H1 (cell line): ENCODE data around the gene ALK. TPM values are rescaled to one million over a fixed set of nuclear protein-coding genes. Genes with fewer than 3 reads are reported as not detected.

ENCODE experiments used
- CTCF ChIA-PET: fragments of 300-600 bp; sonication (Branson Sonifier 250); formaldehyde crosslinking; loops from one replicate; lab custom pipeline; 2021; ENCODE audit not compliant: partially characterized antibody; lab: Charles Lee
- POLR2A ChIA-PET: fragments of 300-600 bp; sonication (Branson Sonifier 250); formaldehyde crosslinking; loops from one replicate; lab custom pipeline; 2021; ENCODE audit warnings: inconsistent platforms; ENCODE audit not compliant: partially characterized antibody; lab: Charles Lee
- DNase-seq, 2 experiments: peaks; one replicate each; pipeline versions ENCODE4 v3.0.0 to v3.0.0-alpha.2; 2010 to 2022; ENCODE audit warnings: low spot score in 2 of 2, low read depth in 1 of 2, mixed read lengths in 1 of 2
- FAIRE-seq: peaks from 2 replicates; lab custom pipeline; 2011; peaks lifted over from hg19 to GRCh38; lab: Jason Lieb, UNC
- H2AFZ ChIP-seq: 2 replicates; pipeline ENCODE4 v1.8.1; 2012; ENCODE audit warnings: low read length, inconsistent platforms
- H2AK5ac ChIP-seq: 2 replicates; pipeline ENCODE4 v1.6.1; 2013; ENCODE audit warnings: low read depth, low read length
- H2BK120ac ChIP-seq: replicated peaks from 2 replicates; pipeline ENCODE3; 2013; ENCODE audit warnings: low read depth, low read length, inconsistent platforms
- H2BK12ac ChIP-seq: 2 replicates; pipeline ENCODE4 v1.6.1; 2013; ENCODE audit warnings: low read depth, low read length
- H2BK15ac ChIP-seq: 2 replicates; pipeline ENCODE4 v1.6.1; 2013; ENCODE audit warnings: low read length
- H2BK20ac ChIP-seq: 2 replicates; pipeline ENCODE4 v1.6.1; 2013; ENCODE audit warnings: low read length
- H2BK5ac ChIP-seq: 2 replicates; pipeline ENCODE4 v1.6.1; 2013; ENCODE audit warnings: low read depth, low read length
- H3K14ac ChIP-seq: 2 replicates; pipeline ENCODE4 v1.6.1; 2013; ENCODE audit warnings: inconsistent platforms; ENCODE audit not compliant: insufficient read length
- H3K18ac ChIP-seq: 2 replicates; pipeline ENCODE4 v1.6.1; 2013; ENCODE audit warnings: low read length; ENCODE audit errors: extremely low read depth
- H3K23ac ChIP-seq: 2 replicates; pipeline ENCODE4 v1.6.1; 2013; ENCODE audit warnings: inconsistent platforms; ENCODE audit not compliant: insufficient read length
- H3K23me2 ChIP-seq: 2 replicates; pipeline ENCODE4 v1.6.1; 2013; ENCODE audit warnings: low read depth, low read length
- H3K27ac ChIP-seq: 2 replicates; pipeline ENCODE4 v1.6.1; 2011; ENCODE audit warnings: low read depth, low read length, inconsistent platforms
- H3K27me3 ChIP-seq, 4 experiments: replicated peaks in 1 of 4; 1 replicate in 1 of 4; 2 replicates in 3 of 4; pipeline versions ENCODE4 v1.6.1 to v1.8.1; 2011 to 2013; ENCODE audit warnings: low read length in 3 of 4, mild to moderate bottlenecking in 3 of 4, inconsistent platforms in 2 of 4, mixed read lengths in 2 of 4, moderate library complexity in 1 of 4; ENCODE audit not compliant: control insufficient read depth in 3 of 4, insufficient read depth in 3 of 4; ENCODE audit errors: extremely low read depth in 1 of 4
- H3K36me3 ChIP-seq, 4 experiments: 2 replicates each; pipeline versions ENCODE4 v1.6.1 to v1.8.1; 2011 to 2013; ENCODE audit warnings: mild to moderate bottlenecking in 4 of 4, low read length in 3 of 4, moderate library complexity in 2 of 4, control low read depth in 1 of 4, inconsistent platforms in 1 of 4; ENCODE audit not compliant: insufficient read depth in 4 of 4, control insufficient read depth in 2 of 4
- H3K4ac ChIP-seq: replicated peaks from 2 replicates; pipeline ENCODE3; 2013; ENCODE audit warnings: low read length, low read depth, mixed read lengths, inconsistent platforms; ENCODE audit not compliant: insufficient read length
- H3K4me1 ChIP-seq, 4 experiments: replicated peaks in 1 of 4; 1 replicate in 1 of 4; 2 replicates in 3 of 4; pipeline versions ENCODE4 v1.6.1 to v1.8.1; 2011 to 2013; ENCODE audit warnings: low read length in 3 of 4, inconsistent platforms in 2 of 4, mixed read lengths in 1 of 4; ENCODE audit not compliant: insufficient read depth in 4 of 4, control insufficient read depth in 3 of 4
- H3K4me2 ChIP-seq, 2 experiments: 2 replicates each; pipeline versions ENCODE4 v1.6.1 to v1.8.1; 2011 to 2013; ENCODE audit warnings: low read depth in 2 of 2, low read length in 2 of 2, control low read depth in 1 of 2, inconsistent platforms in 1 of 2, mild to moderate bottlenecking in 1 of 2; ENCODE audit not compliant: insufficient read depth in 1 of 2
- H3K4me3 ChIP-seq, 4 experiments: fragments of 200-600, 300-600 bp in 1 of 4; sonication (generic), shearing (Covaris generic), sonication (Bioruptor Twin) in 1 of 4; 2 replicates each; pipeline versions ENCODE4 v1.5.1 to v1.8.1; 2011 to 2016; ENCODE audit warnings: low read length in 4 of 4, low read depth in 3 of 4, control low read depth in 2 of 4, inconsistent platforms in 2 of 4, mild to moderate bottlenecking in 2 of 4, mixed read lengths in 1 of 4, moderate library complexity in 1 of 4; ENCODE audit not compliant: insufficient read depth in 2 of 4; ENCODE audit errors: extremely low read depth in 1 of 4
- H3K56ac ChIP-seq: replicated peaks from 2 replicates; pipeline ENCODE3; 2013; ENCODE audit warnings: low read depth, mild to moderate bottlenecking, mixed read lengths, low read length, inconsistent platforms; ENCODE audit not compliant: insufficient read length
- H3K79me1 ChIP-seq: 2 replicates; pipeline ENCODE4 v1.6.1; 2013; ENCODE audit warnings: low read depth, low read length, control low read depth
- H3K79me2 ChIP-seq, 2 experiments: 2 replicates each; pipeline versions ENCODE4 v1.6.1 to v1.8.1; 2012 to 2013; ENCODE audit warnings: low read length in 2 of 2, mild to moderate bottlenecking in 2 of 2, inconsistent platforms in 1 of 2; ENCODE audit not compliant: insufficient read depth in 2 of 2, control insufficient read depth in 1 of 2
- H3K9ac ChIP-seq, 4 experiments: replicated peaks in 1 of 4; 1 replicate in 1 of 4; 2 replicates in 3 of 4; pipeline versions ENCODE4 v1.6.1 to v1.8.1; 2011 to 2013; ENCODE audit warnings: low read depth in 3 of 4, low read length in 3 of 4, control low read depth in 2 of 4, mild to moderate bottlenecking in 2 of 4, moderate library complexity in 2 of 4, inconsistent platforms in 1 of 4; ENCODE audit errors: extremely low read depth in 1 of 4
- H3K9me3 ChIP-seq, 2 experiments: 2 replicates each; pipeline versions ENCODE4 v1.6.1 to v1.8.1; 2012 to 2013; ENCODE audit warnings: mild to moderate bottlenecking in 2 of 2, moderate library complexity in 2 of 2, control low read depth in 1 of 2, inconsistent platforms in 1 of 2, low read depth in 1 of 2, low read length in 1 of 2, mixed read lengths in 1 of 2; ENCODE audit not compliant: insufficient read depth in 2 of 2
- H4K20me1 ChIP-seq, 2 experiments: replicated peaks in 1 of 2; 2 replicates each; pipeline versions ENCODE3 to v1.8.1; 2011 to 2013; ENCODE audit warnings: inconsistent platforms in 2 of 2, low read length in 2 of 2, mild to moderate bottlenecking in 1 of 2; ENCODE audit not compliant: insufficient read depth in 2 of 2, control insufficient read depth in 1 of 2
- H4K5ac ChIP-seq: 2 replicates; pipeline ENCODE4 v1.6.1; 2013; ENCODE audit warnings: low read length, low read depth, mixed read lengths, inconsistent platforms; ENCODE audit not compliant: insufficient read length
- H4K8ac ChIP-seq: 2 replicates; pipeline ENCODE4 v1.8.0; 2013; ENCODE audit warnings: mild to moderate bottlenecking, moderate library complexity, low read length, inconsistent platforms; ENCODE audit not compliant: insufficient read depth; ENCODE audit errors: extremely low read depth
- H4K91ac ChIP-seq: replicated peaks from 2 replicates; pipeline ENCODE3; 2013; ENCODE audit warnings: low read length, mixed read lengths, inconsistent platforms; ENCODE audit not compliant: insufficient read length
- CHD2 ChIP-seq: IDR thresholded peaks from 2 replicates; pipeline ENCODE4 v1.6.1; 2012; ENCODE audit warnings: low read length, improper control_type of control experiment
- CREB1 ChIP-seq: IDR thresholded peaks from 2 replicates; pipeline ENCODE4 v1.6.1; 2012; ENCODE audit warnings: inconsistent platforms
- WGBS, 2 experiments: shearing (Covaris generic) in 1 of 2; methylation state at CpG; one replicate each; pipeline versions ENCODE4 v1.1.6 to v1.1.7; 2013 to 2015; ENCODE audit warnings: low lambda C conversion rate in 2 of 2, mixed read lengths in 2 of 2, inconsistent platforms in 1 of 2, low coverage in 1 of 2, missing lambda C conversion rate in 1 of 2; ENCODE audit not compliant: insufficient replicate concordance in 2 of 2, insufficient coverage in 1 of 2, insufficient read length in 1 of 2; ENCODE audit errors: extremely low coverage in 1 of 2, missing lambda C conversion rate in 1 of 2; 5-methylcytosine and 5-hydroxymethylcytosine counted together
- polyA plus RNA-seq, 7 experiments: library from polyadenylated mRNA; depleted of rRNA in 3 of 7; stranded (reverse) in 5 of 7; unstranded in 2 of 7; fragments of >200 nt in 5 of 7; fragments of 200-250 nt in 2 of 7; gene quantifications; 1 replicate in 5 of 7; 2 replicates in 1 of 7; 4 replicates in 1 of 7; pipeline versions ENCODE4 v1.2.1 to v1.2.3, GENCODE V29; 2011 to 2013; ENCODE audit warnings: missing spikeins in 2 of 7, mixed read lengths in 2 of 7
- total RNA-seq: library from RNA; stranded (reverse); fragmentation: NEBNext Ultra II Directional; extraction: Animal tissue kit (Norgen Biotek cat#: 25700); gene quantifications from 2 replicates; pipeline ENCODE4 v1.2.1, GENCODE V29; 2021

The ALK gene
- total and polyA plus RNA-seq, 2 of the 8 experiments (the other 6 are each of a cell fraction or from before 2014, with no cell fraction given): 0.02 to 0.09 TPM

- H3K56ac ChIP-seq: no peak overlapping the region
- no peaks in the 10 kb centered on the region for H3K36me3 ChIP-seq
- H3K27me3 ChIP-seq: no peaks in the 10 kb centered on the region
- H3K23ac ChIP-seq: no peak overlapping the region
- no peak overlapping the region for H2AK5ac ChIP-seq
- peak overlapping the region; percentile 7 for H4K8ac ChIP-seq
- no peak overlapping the region for H2BK120ac ChIP-seq
- no peak overlapping the region for H4K91ac ChIP-seq
- FAIRE-seq (no peak), DNase-seq (no peak)
- H3K4me1 ChIP-seq: no peaks in the 10 kb centered on the region; a peak in 1 of 7 replicates
- no peak overlapping the region for H3K14ac ChIP-seq
- no peak overlapping the region for H3K4ac ChIP-seq
- H3K4me3 ChIP-seq: no peak overlapping the region
- H3K23me2 ChIP-seq: no peaks in the 10 kb centered on the region
- TF ChIP-seq CREB1: no peak
- TF ChIP-seq CHD2: no peak
- POLR2A ChIA-PET: no interaction called here
- no peak overlapping the region for H2BK15ac ChIP-seq
- H3K27ac ChIP-seq: no peak overlapping the region
- no peak overlapping the region for H2AFZ ChIP-seq
- peaks cover 0 to 3% of the 10 kb centered on the region in 2 experiments; a peak in 1 of 4 replicates for H3K9me3 ChIP-seq
- no peak overlapping the region for H3K18ac ChIP-seq
- CTCF ChIA-PET: interaction anchor here (0.6 to 1.1 kb wide), 4 partner anchors 11 to 407 kb away, joined by 3 to 4 read pairs (median 4); no protein-coding TSS in a partner anchor
- H3K79me2 ChIP-seq: no peaks in the 10 kb centered on the region
- 87% methylated on average over 6 of the region's 6 CpGs; no CpG with 5 or more reads in 1 of the 2 experiments for WGBS, 2 experiments
- no peak overlapping the region for H4K5ac ChIP-seq
- H3K4me2 ChIP-seq: no peak overlapping the region
- H3K79me1 ChIP-seq: no peaks in the 10 kb centered on the region
- no peak overlapping the region for H2BK20ac ChIP-seq
- H2BK12ac ChIP-seq: no peak overlapping the region
- H3K9ac ChIP-seq: no peak overlapping the region
- no peak overlapping the region for H2BK5ac ChIP-seq
- no peaks in the 10 kb centered on the region for H4K20me1 ChIP-seq
Measured at GRCh38 chr2:29619689-29620088, 301.7 kb downstream of the ALK start.
